ENCODE measurements around the gene PIGP.

Gene PIGP

GRCh38 chr21:37074546-37074945 lies 1.7 kb upstream of the PIGP start:
- H3K4me1 ChIP-seq (ENCODE audit: control insufficient read depth, insufficient read depth, low read length): peaks cover 6% of the 10 kb centered on the region
- H3K9ac ChIP-seq (ENCODE audit: low read depth, low read length): no peak overlapping the region

GRCh38 chr21:37074197-37074510 lies 1.3 kb upstream of the PIGP start:
- peak overlapping the region; percentile 80 for H3K4me3 ChIP-seq (ENCODE audit: low read depth, low read length)

More at GRCh38 chr21:37074546-37074945, 1.7 kb upstream of the PIGP start:
- H3K4me3 ChIP-seq (ENCODE audit: low read depth, low read length): peak overlapping the region; percentile 80
- H3K36me3 ChIP-seq (ENCODE audit: control insufficient read depth, insufficient read depth, low read length): no peaks in the 10 kb centered on the region
- no peaks in the 10 kb centered on the region for H3K9me3 ChIP-seq (ENCODE audit: control insufficient read depth, insufficient read depth, low read length)
- peaks cover 28% of the 10 kb centered on the region for H3K27me3 ChIP-seq (ENCODE audit: control insufficient read depth, insufficient read depth, low read length)

GRCh38 chr21:37073417-37074196 lies 736 bp upstream of the PIGP start:
- H3K9me3 ChIP-seq (ENCODE audit: control insufficient read depth, insufficient read depth, low read length): no peaks in the 10 kb centered on the region
- H3K4me1 ChIP-seq (ENCODE audit: control insufficient read depth, insufficient read depth, low read length): peaks cover 6% of the 10 kb centered on the region
- peak overlapping the region; percentile 80 for H3K4me3 ChIP-seq (ENCODE audit: low read depth, low read length)
- peaks cover 28% of the 10 kb centered on the region for H3K27me3 ChIP-seq (ENCODE audit: control insufficient read depth, insufficient read depth, low read length)
- no peaks in the 10 kb centered on the region for H3K36me3 ChIP-seq (ENCODE audit: control insufficient read depth, insufficient read depth, low read length)
- H3K9ac ChIP-seq (ENCODE audit: low read depth, low read length): peak overlapping the region; percentile 57

More at GRCh38 chr21:37074197-37074510, 1.3 kb upstream of the PIGP start:
- H3K4me1 ChIP-seq (ENCODE audit: control insufficient read depth, insufficient read depth, low read length): peaks cover 6% of the 10 kb centered on the region
- H3K27me3 ChIP-seq (ENCODE audit: control insufficient read depth, insufficient read depth, low read length): peaks cover 28% of the 10 kb centered on the region
- no peaks in the 10 kb centered on the region for H3K9me3 ChIP-seq (ENCODE audit: control insufficient read depth, insufficient read depth, low read length)
- no peaks in the 10 kb centered on the region for H3K36me3 ChIP-seq (ENCODE audit: control insufficient read depth, insufficient read depth, low read length)
- H3K9ac ChIP-seq (ENCODE audit: low read depth, low read length): peak overlapping the region; percentile 57

- no peaks in the 10 kb centered on the region for H3K9me3 ChIP-seq (ENCODE audit: control insufficient read depth, insufficient read depth, low read length)
- H3K4me1 ChIP-seq (ENCODE audit: control insufficient read depth, insufficient read depth, low read length): peaks cover 6% of the 10 kb centered on the region
- peak overlapping the region; percentile 92 for H3K9ac ChIP-seq (ENCODE audit: low read depth, low read length)
- H3K36me3 ChIP-seq (ENCODE audit: control insufficient read depth, insufficient read depth, low read length): no peaks in the 10 kb centered on the region
- peak overlapping the region; percentile 81 for H3K4me3 ChIP-seq (ENCODE audit: low read depth, low read length)
- peaks cover 28% of the 10 kb centered on the region for H3K27me3 ChIP-seq (ENCODE audit: control insufficient read depth, insufficient read depth, low read length)
These were observed 440 bp downstream of the PIGP start for GRCh38 chr21:37072274-37072987.

- Histone ChIP-seq H3K4me3 (ENCODE audit: low read depth, low read length) (peak overlapping the region; percentile 81), H3K27me3 (ENCODE audit: control insufficient read depth, insufficient read depth, low read length) (peaks cover 28% of the 10 kb centered on the region), H3K9me3 (ENCODE audit: control insufficient read depth, insufficient read depth, low read length) (no peaks in the 10 kb centered on the region), H3K36me3 (ENCODE audit: control insufficient read depth, insufficient read depth, low read length) (no peaks in the 10 kb centered on the region), H3K4me1 (ENCODE audit: control insufficient read depth, insufficient read depth, low read length) (peaks cover 6% of the 10 kb centered on the region), H3K9ac (ENCODE audit: low read depth, low read length) (peak overlapping the region; percentile 37)
These were observed 1.2 kb downstream of the PIGP start for GRCh38 chr21:37071561-37072273.

- Histone ChIP-seq H3K9ac (ENCODE audit: low read depth, low read length) (no peak overlapping the region), H3K4me1 (ENCODE audit: control insufficient read depth, insufficient read depth, low read length) (peaks cover 1% of the 10 kb centered on the region), H3K27me3 (ENCODE audit: control insufficient read depth, insufficient read depth, low read length) (no peaks in the 10 kb centered on the region), H3K4me3 (ENCODE audit: low read depth, low read length) (no peak overlapping the region), H3K9me3 (ENCODE audit: control insufficient read depth, insufficient read depth, low read length) (no peaks in the 10 kb centered on the region), H3K36me3 (ENCODE audit: control insufficient read depth, insufficient read depth, low read length) (no peaks in the 10 kb centered on the region)
These were observed 7.2 kb downstream of the PIGP start for GRCh38 chr21:37065561-37066177.

- Histone ChIP-seq H3K9me3 (ENCODE audit: control insufficient read depth, insufficient read depth, low read length) (no peaks in the 10 kb centered on the region), H3K4me1 (ENCODE audit: control insufficient read depth, insufficient read depth, low read length) (peaks cover 9% of the 10 kb centered on the region), H3K27me3 (ENCODE audit: control insufficient read depth, insufficient read depth, low read length) (no peaks in the 10 kb centered on the region), H3K9ac (ENCODE audit: low read depth, low read length) (no peak overlapping the region), H3K36me3 (ENCODE audit: control insufficient read depth, insufficient read depth, low read length) (no peaks in the 10 kb centered on the region), H3K4me3 (ENCODE audit: low read depth, low read length) (no peak overlapping the region)
These were observed 8.0 kb downstream of the PIGP start for GRCh38 chr21:37064841-37065240.

GRCh38 chr21:37063433-37063832 lies 9.4 kb downstream of the PIGP start:
- Histone ChIP-seq H3K4me3 (ENCODE audit: low read depth, low read length) (no peak overlapping the region), H3K9me3 (ENCODE audit: control insufficient read depth, insufficient read depth, low read length) (no peaks in the 10 kb centered on the region), H3K36me3 (ENCODE audit: control insufficient read depth, insufficient read depth, low read length) (no peaks in the 10 kb centered on the region), H3K27me3 (ENCODE audit: control insufficient read depth, insufficient read depth, low read length) (no peaks in the 10 kb centered on the region), H3K4me1 (ENCODE audit: control insufficient read depth, insufficient read depth, low read length) (peaks cover 9% of the 10 kb centered on the region), H3K9ac (ENCODE audit: low read depth, low read length) (no peak overlapping the region)

- no peaks in the 10 kb centered on the region for H3K9me3 ChIP-seq (ENCODE audit: control insufficient read depth, insufficient read depth, low read length)
- H3K27me3 ChIP-seq (ENCODE audit: control insufficient read depth, insufficient read depth, low read length): no peaks in the 10 kb centered on the region
- no peak overlapping the region for H3K4me3 ChIP-seq (ENCODE audit: low read depth, low read length)
- peaks cover 18% of the 10 kb centered on the region for H3K4me1 ChIP-seq (ENCODE audit: control insufficient read depth, insufficient read depth, low read length)
- H3K9ac ChIP-seq (ENCODE audit: low read depth, low read length): no peak overlapping the region
- H3K36me3 ChIP-seq (ENCODE audit: control insufficient read depth, insufficient read depth, low read length): no peaks in the 10 kb centered on the region
These were observed 10.3 kb downstream of the PIGP start for GRCh38 chr21:37062593-37062935.

- Histone ChIP-seq H3K9ac (ENCODE audit: low read depth, low read length) (no peak overlapping the region), H3K9me3 (ENCODE audit: control insufficient read depth, insufficient read depth, low read length) (no peaks in the 10 kb centered on the region), H3K27me3 (ENCODE audit: control insufficient read depth, insufficient read depth, low read length) (no peaks in the 10 kb centered on the region), H3K36me3 (ENCODE audit: control insufficient read depth, insufficient read depth, low read length) (no peaks in the 10 kb centered on the region), H3K4me3 (ENCODE audit: low read depth, low read length) (no peak overlapping the region), H3K4me1 (ENCODE audit: control insufficient read depth, insufficient read depth, low read length) (peaks cover 19% of the 10 kb centered on the region)
These were observed 10.8 kb downstream of the PIGP start for GRCh38 chr21:37061926-37062592.

- no peaks in the 10 kb centered on the region for H3K36me3 ChIP-seq (ENCODE audit: control insufficient read depth, insufficient read depth, low read length)
- no peaks in the 10 kb centered on the region for H3K9me3 ChIP-seq (ENCODE audit: control insufficient read depth, insufficient read depth, low read length)
- H3K4me3 ChIP-seq (ENCODE audit: low read depth, low read length): no peak overlapping the region
- H3K27me3 ChIP-seq (ENCODE audit: control insufficient read depth, insufficient read depth, low read length): peaks cover 2% of the 10 kb centered on the region
- no peak overlapping the region for H3K9ac ChIP-seq (ENCODE audit: low read depth, low read length)
- peaks cover 19% of the 10 kb centered on the region for H3K4me1 ChIP-seq (ENCODE audit: control insufficient read depth, insufficient read depth, low read length)
These were observed 12.6 kb downstream of the PIGP start for GRCh38 chr21:37060296-37060695.
